HEK293 (cell line): ENCODE measurements around the gene KLF13.

Experiments used
- CTCF ChIA-PET: fragments of 350-600 bp; formaldehyde crosslinking; extraction: SDS; loops from one replicate; lab custom pipeline; 2021; ENCODE audit warnings: antibody characterized with exemption; lab: Yijun Ruan, JAX
- POLR2A ChIA-PET: fragments of 300-600 bp; formaldehyde crosslinking; extraction: SDS; loops from one replicate; lab custom pipeline; 2020; ENCODE audit warnings: antibody characterized with exemption, inconsistent platforms; lab: Yijun Ruan, JAX
- H3K27ac ChIP-seq: fragments of 200-500 bp; sonication (Bioruptor generic); 2 replicates; pipeline ENCODE4 v1.5.1; 2014; ENCODE audit warnings: low read depth, low read length, control low read depth, inconsistent platforms; ENCODE audit errors: extremely low read depth
- H3K36me3 ChIP-seq, 2 experiments: fragments of 200-500 bp in 1 of 2; sonication (Bioruptor generic) in 1 of 2; 1 replicate in 1 of 2; 2 replicates in 1 of 2; pipeline ENCODE4 v1.5.1; 2014 to 2017; ENCODE audit warnings: inconsistent platforms in 2 of 2, low read length in 2 of 2; ENCODE audit not compliant: control insufficient read depth in 2 of 2, insufficient read depth in 1 of 2
- H3K4me1 ChIP-seq: fragments of 200-500 bp; sonication (Bioruptor generic); 2 replicates; pipeline ENCODE4 v1.5.1; 2014; ENCODE audit warnings: mild to moderate bottlenecking, low read length, inconsistent platforms; ENCODE audit not compliant: control insufficient read depth, insufficient read depth
- H3K4me3 ChIP-seq: 2 replicates; pipeline ENCODE4 v1.5.1; 2011; ENCODE audit warnings: low read depth, mild to moderate bottlenecking, control low read depth, low read length, moderate library complexity
- H3K9me3 ChIP-seq: fragments of 200-500 bp; sonication (Bioruptor generic); 2 replicates; pipeline ENCODE4 v1.5.1; 2014; ENCODE audit warnings: low read depth, low read length, inconsistent platforms; ENCODE audit not compliant: control insufficient read depth, insufficient read depth
- BCL11A ChIP-seq: fragments of 450-650 bp; formaldehyde crosslinking; IDR thresholded peaks from 2 replicates; pipeline ENCODE4 v1.5.1; 2016; ENCODE audit warnings: low read depth, missing biosample characterization, missing genetic modification characterization
- GLIS1 ChIP-seq: fragments of 450-650 bp; formaldehyde crosslinking; IDR thresholded peaks from 2 replicates; pipeline ENCODE4 v1.5.1; 2016; ENCODE audit warnings: missing biosample characterization, missing genetic modification characterization
- IKZF3 ChIP-seq: fragments of 450-650 bp; IDR thresholded peaks from 2 replicates; pipeline ENCODE4 v1.5.0; 2018; ENCODE audit warnings: missing biosample characterization, mild to moderate bottlenecking, missing genetic modification characterization, moderate library complexity
- KLF7 ChIP-seq: fragments of 450-650 bp; formaldehyde crosslinking; IDR thresholded peaks from 2 replicates; pipeline ENCODE4 v1.5.1; 2016; ENCODE audit warnings: missing biosample characterization, missing genetic modification characterization, borderline replicate concordance
- SP3 ChIP-seq: fragments of 450-650 bp; formaldehyde crosslinking; IDR thresholded peaks from 2 replicates; pipeline ENCODE4 v1.5.1; 2016; ENCODE audit warnings: missing biosample characterization, missing genetic modification characterization
- ZBTB1 ChIP-seq: fragments of 450-650 bp; formaldehyde crosslinking; IDR thresholded peaks from 2 replicates; pipeline ENCODE4 v1.5.1; 2016; ENCODE audit warnings: missing biosample characterization, missing genetic modification characterization
- ZBTB26 ChIP-seq: fragments of 450-650 bp; formaldehyde crosslinking; optimal IDR thresholded peaks from 2 replicates; pipeline ENCODE3; 2016; ENCODE audit warnings: missing biosample characterization, mild to moderate bottlenecking, missing genetic modification characterization
- ZIC2 ChIP-seq: fragments of 450-650 bp; formaldehyde crosslinking; IDR thresholded peaks from 2 replicates; pipeline ENCODE4 v1.5.1; 2016; ENCODE audit warnings: missing biosample characterization, missing genetic modification characterization
- ZNF416 ChIP-seq: fragments of 450-650 bp; formaldehyde crosslinking; IDR thresholded peaks from 2 replicates; pipeline ENCODE4 v1.5.1; 2016; ENCODE audit warnings: missing biosample characterization, missing genetic modification characterization
- ZNF48 ChIP-seq: fragments of 450-650 bp; formaldehyde crosslinking; IDR thresholded peaks from 2 replicates; pipeline ENCODE4 v1.5.1; 2016; ENCODE audit warnings: missing biosample characterization, missing genetic modification characterization
- ZNF521 ChIP-seq: fragments of 450-650 bp; formaldehyde crosslinking; IDR thresholded peaks from 2 replicates; pipeline ENCODE4 v1.5.1; 2017; ENCODE audit warnings: missing biosample characterization, mild to moderate bottlenecking, missing genetic modification characterization
- ZNF580 ChIP-seq: fragments of 450-650 bp; formaldehyde crosslinking; IDR thresholded peaks from 2 replicates; pipeline ENCODE4 v1.5.1; 2016; ENCODE audit warnings: missing biosample characterization, missing genetic modification characterization
- TF ChIP-seq, protein P1 (sequence below): fragments of 450-650 bp; formaldehyde crosslinking; conservative IDR thresholded peaks from 2 replicates; pipeline ENCODE4 v1.5.1; 2016; ENCODE audit warnings: low read depth, missing biosample characterization, missing genetic modification characterization
- TF ChIP-seq, protein P2 (sequence below): fragments of 450-650 bp; IDR thresholded peaks from 2 replicates; pipeline ENCODE4 v1.5.1; 2018; ENCODE audit warnings: missing biosample characterization, missing genetic modification characterization

KLF13 gene

GRCh38 chr15:31346367-31347066 is 19.9 kb downstream of the KLF13 start:
- ChIA-PET POLR2A (no interaction called here), CTCF (no interaction called here)
- no peaks in the 10 kb centered on the region for H3K4me1 ChIP-seq

GRCh38 chr15:31347067-31347975 is 20.7 kb downstream of the KLF13 start:
- CTCF ChIA-PET, result no interaction called here
- Histone ChIP-seq H3K9me3 (no peaks in the 10 kb centered on the region), H3K4me3 (no peak overlapping the region)
- POLR2A ChIA-PET, result no interaction called here
- peak; percentile 9; the same call in 1 of the 2 replicates for TF ChIP-seq GLIS1 (tag by site-specific recombination)
- peak; percentile 59 for TF ChIP-seq ZIC2 (tag by site-specific recombination)
- no peak for TF ChIP-seq ZNF521 (tag by site-specific recombination)
- TF ChIP-seq, all 188 proteins: peak for 2
- Histone ChIP-seq H3K27ac (no peak overlapping the region), H3K36me3 (no peaks in the 10 kb centered on the region), H3K4me1 (no peaks in the 10 kb centered on the region)

More at GRCh38 chr15:31346367-31347066, 19.9 kb downstream of the KLF13 start:
- TF ChIP-seq ZBTB1 (tag by site-specific recombination), result no peak
- TF ChIP-seq ZIC2 (tag by site-specific recombination), result peak; percentile 30; the same call in 1 of the 2 replicates
- TF ChIP-seq GLIS1 (tag by site-specific recombination), result peak; percentile 59
- H3K9me3 ChIP-seq, result no peaks in the 10 kb centered on the region
- H3K27ac ChIP-seq, result no peak overlapping the region
- H3K36me3 ChIP-seq, result no peaks in the 10 kb centered on the region
- no peak overlapping the region for H3K4me3 ChIP-seq

DNA sequence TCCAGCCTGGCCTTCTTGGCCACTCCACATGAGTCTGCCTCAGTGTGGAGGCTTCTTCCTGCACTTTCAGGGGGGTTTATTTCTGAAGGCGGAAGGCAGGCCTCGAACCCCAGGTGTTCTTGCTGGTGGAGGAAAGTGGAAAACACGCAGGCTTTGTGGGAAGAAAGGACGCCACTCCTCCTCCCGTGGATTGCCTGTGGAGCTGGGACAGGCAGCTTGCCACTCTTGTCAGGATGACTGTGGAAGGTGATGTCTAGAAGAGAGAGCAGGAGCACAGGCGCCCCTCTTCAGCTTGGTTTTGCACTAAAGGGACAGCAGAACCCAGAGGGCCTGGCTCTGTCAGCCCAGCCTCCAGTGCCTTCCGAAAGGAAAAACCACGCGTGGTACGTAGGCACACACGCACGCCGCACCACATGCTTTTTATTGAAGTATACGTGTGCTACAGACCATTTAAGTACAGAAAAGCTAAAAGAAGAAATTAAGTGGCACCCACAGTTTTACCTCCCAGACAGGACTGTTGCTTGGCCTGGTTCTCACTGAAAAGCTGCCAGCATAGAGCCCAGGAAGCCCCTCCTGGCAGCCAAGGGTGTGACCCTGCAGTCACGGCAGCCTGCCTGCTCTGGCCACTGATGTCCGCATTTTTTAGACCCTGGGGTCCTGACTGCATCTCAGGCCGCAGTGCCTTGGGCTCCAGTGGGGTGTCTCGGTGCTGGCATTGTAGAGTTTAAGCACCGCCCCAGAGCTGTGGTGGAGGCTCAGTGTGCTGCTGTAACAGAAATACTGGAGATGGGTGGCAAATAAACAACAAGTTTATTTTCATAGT is 21.6 kb downstream of the KLF13 start:
- CTCF ChIA-PET, result no interaction called here
- Histone ChIP-seq H3K27ac (no peak overlapping the region), H3K4me3 (no peak overlapping the region), H3K4me1 (peaks cover 8% of the 10 kb centered on the region; the same call in 1 of the 2 replicates), H3K9me3 (no peaks in the 10 kb centered on the region), H3K36me3 (no peaks in the 10 kb centered on the region)
- TF ChIP-seq ZNF48 (tag by site-specific recombination) (no peak), ZBTB1 (tag by site-specific recombination) (no peak), ZBTB26 (no peak), ZNF580 (tag by site-specific recombination) (no peak), KLF7 (tag by site-specific recombination) (no peak), ZNF416 (tag by site-specific recombination) (no peak), SP3 (no peak), IKZF3 (tag by site-specific recombination) (no peak), BCL11A (tag by site-specific recombination) (no peak)
- TF ChIP-seq, protein P1, sequence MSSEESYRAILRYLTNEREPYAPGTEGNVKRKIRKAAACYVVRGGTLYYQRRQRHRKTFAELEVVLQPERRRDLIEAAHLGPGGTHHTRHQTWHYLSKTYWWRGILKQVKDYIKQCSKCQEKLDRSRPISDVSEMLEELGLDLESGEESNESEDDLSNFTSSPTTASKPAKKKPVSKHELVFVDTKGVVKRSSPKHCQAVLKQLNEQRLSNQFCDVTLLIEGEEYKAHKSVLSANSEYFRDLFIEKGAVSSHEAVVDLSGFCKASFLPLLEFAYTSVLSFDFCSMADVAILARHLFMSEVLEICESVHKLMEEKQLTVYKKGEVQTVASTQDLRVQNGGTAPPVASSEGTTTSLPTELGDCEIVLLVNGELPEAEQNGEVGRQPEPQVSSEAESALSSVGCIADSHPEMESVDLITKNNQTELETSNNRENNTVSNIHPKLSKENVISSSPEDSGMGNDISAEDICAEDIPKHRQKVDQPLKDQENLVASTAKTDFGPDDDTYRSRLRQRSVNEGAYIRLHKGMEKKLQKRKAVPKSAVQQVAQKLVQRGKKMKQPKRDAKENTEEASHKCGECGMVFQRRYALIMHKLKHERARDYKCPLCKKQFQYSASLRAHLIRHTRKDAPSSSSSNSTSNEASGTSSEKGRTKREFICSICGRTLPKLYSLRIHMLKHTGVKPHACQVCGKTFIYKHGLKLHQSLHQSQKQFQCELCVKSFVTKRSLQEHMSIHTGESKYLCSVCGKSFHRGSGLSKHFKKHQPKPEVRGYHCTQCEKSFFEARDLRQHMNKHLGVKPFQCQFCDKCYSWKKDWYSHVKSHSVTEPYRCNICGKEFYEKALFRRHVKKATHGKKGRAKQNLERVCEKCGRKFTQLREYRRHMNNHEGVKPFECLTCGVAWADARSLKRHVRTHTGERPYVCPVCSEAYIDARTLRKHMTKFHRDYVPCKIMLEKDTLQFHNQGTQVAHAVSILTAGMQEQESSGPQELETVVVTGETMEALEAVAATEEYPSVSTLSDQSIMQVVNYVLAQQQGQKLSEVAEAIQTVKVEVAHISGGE, result no peak
- TF ChIP-seq, protein P2, sequence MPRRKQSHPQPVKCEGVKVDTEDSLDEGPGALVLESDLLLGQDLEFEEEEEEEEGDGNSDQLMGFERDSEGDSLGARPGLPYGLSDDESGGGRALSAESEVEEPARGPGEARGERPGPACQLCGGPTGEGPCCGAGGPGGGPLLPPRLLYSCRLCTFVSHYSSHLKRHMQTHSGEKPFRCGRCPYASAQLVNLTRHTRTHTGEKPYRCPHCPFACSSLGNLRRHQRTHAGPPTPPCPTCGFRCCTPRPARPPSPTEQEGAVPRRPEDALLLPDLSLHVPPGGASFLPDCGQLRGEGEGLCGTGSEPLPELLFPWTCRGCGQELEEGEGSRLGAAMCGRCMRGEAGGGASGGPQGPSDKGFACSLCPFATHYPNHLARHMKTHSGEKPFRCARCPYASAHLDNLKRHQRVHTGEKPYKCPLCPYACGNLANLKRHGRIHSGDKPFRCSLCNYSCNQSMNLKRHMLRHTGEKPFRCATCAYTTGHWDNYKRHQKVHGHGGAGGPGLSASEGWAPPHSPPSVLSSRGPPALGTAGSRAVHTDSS (tag by site-specific recombination), result no peak
- POLR2A ChIA-PET, result no interaction called here
